BLaER1 treated with 17β-estradiol and CSF1 and Interleukin-3, amounts not matched to agents 10 nM and 100 nM (cell line): ENCODE data around the gene SYT7.

Experiments
- H3K27ac ChIP-seq, 11 experiments: shearing (Covaris generic); formaldehyde crosslinking; 2 replicates each; pipeline ENCODE4 v1.8.1; 2022
- H3K27me3 ChIP-seq, 11 experiments: shearing (Covaris generic); formaldehyde crosslinking; 2 replicates each; pipeline ENCODE4 v1.8.1; 2022
- H3K36me3 ChIP-seq, 11 experiments: shearing (Covaris generic); formaldehyde crosslinking; 2 replicates each; pipeline ENCODE4 v1.8.1; 2022
- H3K4me1 ChIP-seq, 10 experiments: shearing (Covaris generic); formaldehyde crosslinking; 2 replicates each; pipeline ENCODE4 v1.8.1; 2022
- H3K4me2 ChIP-seq, 11 experiments: shearing (Covaris generic); formaldehyde crosslinking; 2 replicates each; pipeline ENCODE4 v1.8.1; 2022
- H3K4me3 ChIP-seq, 10 experiments: shearing (Covaris generic); formaldehyde crosslinking; 2 replicates each; pipeline ENCODE4 v1.8.1; 2022
- H3K9ac ChIP-seq, 11 experiments: shearing (Covaris generic); formaldehyde crosslinking; 2 replicates each; pipeline ENCODE4 v1.8.1; 2022
- H3K9me3 ChIP-seq, 11 experiments: shearing (Covaris generic); formaldehyde crosslinking; replicated peaks in 1 of 11; 2 replicates each; pipeline ENCODE4 v1.8.1; 2022
- H4K20me1 ChIP-seq, 11 experiments: shearing (Covaris generic); formaldehyde crosslinking; 2 replicates each; pipeline ENCODE4 v1.8.1; 2022
- Cebpa-rat ChIP-seq, 11 experiments: shearing (Covaris generic); IDR thresholded peaks; 2 replicates each; pipeline ENCODE4 v1.8.1; 2022

Gene SYT7

DNA sequence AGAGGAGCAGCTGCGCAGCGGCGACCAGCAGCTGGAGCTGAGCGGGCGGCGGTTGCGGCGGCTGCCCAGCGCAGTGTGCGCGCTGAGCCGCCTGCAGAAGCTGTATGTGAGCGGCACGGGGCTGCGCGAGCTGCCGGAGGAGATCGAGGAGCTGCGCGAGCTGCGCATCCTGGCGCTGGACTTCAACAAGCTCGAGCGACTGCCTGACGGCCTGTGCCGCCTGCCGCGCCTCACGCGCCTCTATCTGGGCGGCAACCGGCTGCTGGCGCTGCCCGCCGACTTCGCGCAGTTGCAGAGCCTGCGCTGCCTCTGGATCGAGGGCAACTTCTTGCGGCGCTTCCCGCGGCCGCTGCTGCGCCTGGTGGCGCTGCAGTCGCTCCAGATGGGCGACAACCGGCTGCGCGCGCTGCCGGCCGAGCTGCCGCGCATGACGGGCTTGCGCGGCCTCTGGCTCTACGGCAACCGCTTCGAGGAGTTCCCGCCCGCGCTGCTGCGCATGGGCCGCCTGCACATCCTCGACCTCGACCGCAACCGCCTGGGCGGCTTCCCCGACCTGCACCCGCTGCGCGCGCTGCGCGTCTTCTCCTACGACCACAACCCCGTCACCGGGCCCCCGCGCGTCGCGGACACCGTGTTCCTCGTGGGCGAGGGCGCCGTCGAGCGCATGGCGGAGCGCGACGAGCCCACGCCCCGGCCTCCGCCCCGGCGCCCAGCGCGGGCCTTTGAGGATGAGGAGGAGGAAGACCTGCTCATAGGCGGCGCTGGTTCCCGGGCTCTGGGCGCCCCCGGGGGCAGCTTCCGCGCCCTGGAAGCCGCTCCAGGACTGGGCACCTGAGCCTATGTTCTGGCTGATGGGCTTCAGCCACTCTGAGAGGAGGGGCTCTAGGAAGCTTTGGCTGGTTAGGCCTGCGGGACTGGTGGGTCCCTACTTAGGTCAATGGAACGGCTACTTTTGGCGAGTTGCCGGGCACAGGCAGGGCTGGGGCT is 71.5 kb downstream of the SYT7 start:
- no peaks in the 10 kb centered on the region for H3K9me3 ChIP-seq
- no peak for TF ChIP-seq Cebpa-rat (IDR thresholded peaks at IDR 0.05)
- H3K4me1 ChIP-seq, result peaks cover 34 to 56% (median 52%) of the 10 kb centered on the region in 10 experiments
- peak overlapping the region; percentile 80 to 98 (median 91) for H3K4me2 ChIP-seq
- H4K20me1 ChIP-seq, result peaks cover 0 to 63% (median 18%) of the 10 kb centered on the region in 11 experiments; a peak in 11 of 22 replicates
- peak overlapping the region in 6 of 11 experiments; percentile 6 to 40 (median 18); a peak in 2 of 22 replicates for H3K27ac ChIP-seq
- H3K9ac ChIP-seq, result peak overlapping the region in 8 of 11 experiments; percentile 40 to 68 (median 50); a peak in 13 of 22 replicates
- no peaks in the 10 kb centered on the region for H3K36me3 ChIP-seq
- peak overlapping the region; percentile 40 to 68 (median 56); a peak in 19 of 20 replicates for H3K4me3 ChIP-seq
- peaks cover 57 to 68% (median 60%) of the 10 kb centered on the region in 11 experiments for H3K27me3 ChIP-seq

DNA sequence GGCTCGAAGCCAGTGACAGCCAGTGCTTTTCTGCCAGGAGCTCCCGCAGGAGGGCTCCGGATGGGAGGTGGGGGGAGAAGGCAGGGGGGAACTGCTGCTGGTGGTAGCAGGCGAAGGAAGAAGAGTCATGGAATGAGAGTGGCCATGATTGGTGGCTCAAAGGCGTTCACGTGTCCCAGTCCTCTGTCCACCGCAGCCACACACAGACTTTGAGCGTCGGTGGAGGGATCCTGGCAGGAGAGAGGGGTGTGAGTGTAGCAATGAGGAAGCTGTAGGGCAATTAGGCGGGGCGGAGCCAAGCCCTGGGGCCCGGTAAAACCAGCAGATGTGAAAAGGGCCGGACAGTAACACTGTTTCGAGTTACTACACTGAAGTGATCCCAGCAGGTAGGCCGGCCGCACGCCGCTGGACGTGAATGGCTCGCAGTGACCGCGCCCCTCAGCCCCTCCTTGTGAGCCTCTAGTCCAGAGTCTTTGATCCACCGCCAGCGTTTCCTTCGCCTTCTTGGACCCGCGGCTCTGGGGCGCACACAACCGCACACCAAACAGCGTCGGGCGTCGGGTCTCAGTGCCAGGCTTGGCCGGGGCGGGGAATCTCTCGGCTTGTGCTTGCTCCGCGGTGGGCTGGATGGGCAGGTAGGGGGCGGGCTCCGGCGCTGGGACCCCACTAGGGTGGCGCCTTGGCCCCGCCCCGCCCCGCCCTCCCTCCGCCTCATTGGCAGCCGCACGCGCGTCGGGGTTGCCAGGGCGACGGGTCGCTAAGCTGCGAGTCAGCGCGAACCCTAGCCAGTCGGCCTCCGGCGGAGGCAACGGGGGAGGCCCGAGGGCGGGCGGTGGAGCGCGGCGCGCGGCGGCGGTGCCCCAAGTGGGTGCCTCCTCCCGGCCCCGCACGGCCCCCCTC is 72.7 kb downstream of the SYT7 start, which contains the start of gene LRRC10B:
LRRC10B (plus strand) TSS at position 788 of the 900 bp plus-strand sequence. CDS start 250 bp downstream, outside the sequence.
- Histone ChIP-seq H3K27ac (peak within 1 kb of the TSS in 6 of 11 experiments; percentile 6 to 40 (median 18); a peak in 2 of 22 replicates), H3K4me3 (peak within 1 kb of the TSS; percentile 40 to 68 (median 56)), H3K9me3 (no peaks in the 10 kb centered on the region), H4K20me1 (peaks cover 0 to 53% (median 18%) of the 10 kb centered on the region in 11 experiments; a peak in 11 of 22 replicates), H3K4me1 (peaks cover 34 to 55% (median 50%) of the 10 kb centered on the region in 10 experiments), H3K4me2 (peak within 1 kb of the TSS; percentile 80 to 98 (median 91)), H3K27me3 (peaks cover 57 to 68% (median 60%) of the 10 kb centered on the region in 11 experiments), H3K9ac (peak within 1 kb of the TSS in 9 of 11 experiments; percentile 40 to 68 (median 50); a peak in 14 of 22 replicates), H3K36me3 (no peaks in the 10 kb centered on the region)
- no peak for TF ChIP-seq Cebpa-rat (IDR thresholded peaks at IDR 0.05)

DNA sequence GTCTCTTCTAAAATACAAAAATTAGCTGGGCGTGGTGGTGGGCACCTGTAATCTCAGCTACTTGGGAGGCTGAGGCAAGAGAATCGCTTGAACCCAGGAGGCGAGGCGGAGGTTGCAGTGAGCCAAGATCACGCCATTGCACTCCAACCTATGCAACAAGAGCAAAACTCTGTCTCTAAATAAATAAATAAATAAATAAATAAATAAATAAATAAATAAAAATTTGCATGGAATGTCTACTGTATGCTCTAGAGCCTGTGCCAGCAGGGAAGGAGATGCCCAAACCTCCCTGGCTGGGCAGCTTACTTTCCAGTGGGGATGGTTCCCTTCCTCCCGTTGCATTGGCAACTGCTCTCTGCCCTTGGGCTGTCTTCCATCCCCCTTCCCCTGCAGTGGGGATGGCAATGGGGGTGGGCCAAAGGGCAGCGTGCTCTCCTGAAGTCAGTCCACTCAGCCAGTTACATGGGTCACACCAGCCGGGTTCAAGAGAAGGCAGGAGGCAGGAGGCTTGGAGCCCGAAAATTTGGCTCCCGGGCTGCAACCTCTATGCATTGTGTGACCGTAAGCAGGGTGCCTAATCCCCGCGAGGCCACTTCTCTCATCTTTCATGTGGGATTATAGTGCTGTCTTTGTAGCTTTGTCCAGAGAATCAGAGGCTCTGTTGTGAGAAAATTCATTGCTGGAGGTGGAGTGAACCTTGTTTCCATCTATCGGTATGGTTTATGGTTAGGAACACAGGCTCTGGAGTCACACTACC is 73.7 kb downstream of the SYT7 start:
- H3K36me3 ChIP-seq, result no peaks in the 10 kb centered on the region
- no peaks in the 10 kb centered on the region for H3K9me3 ChIP-seq
- no peak overlapping the region for H3K4me3 ChIP-seq
- no peak overlapping the region for H3K9ac ChIP-seq
- peaks cover 57 to 68% (median 60%) of the 10 kb centered on the region in 11 experiments for H3K27me3 ChIP-seq
- H3K4me2 ChIP-seq, result peak overlapping the region in 1 of 11 experiments; percentile 96; a peak in 1 of 22 replicates
- no peak overlapping the region for H3K27ac ChIP-seq
- TF ChIP-seq Cebpa-rat (IDR thresholded peaks at IDR 0.05), result no peak
- peaks cover 0 to 43% (median 18%) of the 10 kb centered on the region in 11 experiments; a peak in 11 of 22 replicates for H4K20me1 ChIP-seq
- H3K4me1 ChIP-seq, result peaks cover 25 to 51% (median 40%) of the 10 kb centered on the region in 10 experiments

DNA sequence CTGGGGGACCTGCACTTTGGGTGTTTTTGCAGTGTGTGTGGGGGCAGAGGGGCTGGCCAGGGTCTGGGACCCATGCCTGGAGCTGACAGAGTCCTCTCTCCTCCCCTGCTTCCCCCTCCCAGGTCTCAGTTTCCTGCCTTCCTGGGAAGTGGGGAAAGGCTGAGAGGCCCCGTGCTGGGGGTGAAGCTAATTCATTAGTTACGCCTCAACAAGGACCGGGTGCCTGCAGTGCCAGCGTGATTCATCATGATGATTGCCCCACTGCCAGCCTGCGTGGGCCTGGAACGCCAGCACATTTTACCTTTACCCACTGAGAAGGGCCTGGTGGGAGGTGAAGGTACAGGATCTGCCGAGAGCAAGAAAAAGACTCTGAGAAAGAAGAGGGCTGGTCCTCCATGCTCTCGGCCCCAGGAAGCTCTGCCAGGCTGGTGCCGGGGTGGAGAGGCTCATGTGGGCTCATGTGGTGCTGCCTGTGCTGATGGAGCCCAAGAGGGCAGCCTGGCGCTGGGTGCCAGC is 75.2 kb downstream of the SYT7 start:
- H3K4me1 ChIP-seq, result peaks cover 14 to 37% (median 25%) of the 10 kb centered on the region in 10 experiments
- peaks cover 49 to 62% (median 57%) of the 10 kb centered on the region in 11 experiments for H3K27me3 ChIP-seq
- H3K27ac ChIP-seq, result no peak overlapping the region
- H3K9me3 ChIP-seq, result no peaks in the 10 kb centered on the region
- H4K20me1 ChIP-seq, result peaks cover 0 to 38% (median 18%) of the 10 kb centered on the region in 11 experiments; a peak in 11 of 22 replicates
- no peaks in the 10 kb centered on the region for H3K36me3 ChIP-seq
- TF ChIP-seq Cebpa-rat (IDR thresholded peaks at IDR 0.05), result no peak
- no peak overlapping the region for H3K4me3 ChIP-seq
- H3K9ac ChIP-seq, result no peak overlapping the region
- H3K4me2 ChIP-seq, result no peak overlapping the region

DNA sequence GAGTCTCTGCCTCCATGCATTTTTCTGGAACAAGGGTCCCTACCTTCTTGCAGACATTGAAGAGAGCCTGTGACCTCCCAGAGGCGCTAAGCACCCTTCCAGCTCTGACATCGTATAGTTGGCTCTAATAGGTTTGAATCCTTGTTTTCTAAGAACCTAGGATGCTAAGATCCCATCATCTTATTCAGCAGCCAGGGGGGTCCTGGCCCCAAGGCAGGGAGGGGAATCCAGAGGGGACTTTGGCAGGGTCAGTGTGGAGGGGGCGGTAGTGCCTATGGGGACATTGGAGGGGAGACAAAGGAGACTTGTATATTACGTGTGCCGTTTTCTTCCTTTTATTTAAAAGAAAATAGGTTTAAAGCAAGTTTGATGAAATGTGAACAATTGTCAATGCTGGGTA is 75.8 kb downstream of the SYT7 start:
- no peak overlapping the region for H3K4me3 ChIP-seq
- no peak overlapping the region for H3K4me2 ChIP-seq
- no peak for TF ChIP-seq Cebpa-rat (IDR thresholded peaks at IDR 0.05)
- peaks cover 0 to 33% (median 12%) of the 10 kb centered on the region in 11 experiments; a peak in 11 of 22 replicates for H4K20me1 ChIP-seq
- no peak overlapping the region for H3K27ac ChIP-seq
- H3K9me3 ChIP-seq, result no peaks in the 10 kb centered on the region
- H3K27me3 ChIP-seq, result peaks cover 43 to 56% (median 53%) of the 10 kb centered on the region in 11 experiments
- no peaks in the 10 kb centered on the region for H3K36me3 ChIP-seq
- H3K4me1 ChIP-seq, result peaks cover 11 to 31% (median 19%) of the 10 kb centered on the region in 10 experiments
- H3K9ac ChIP-seq, result no peak overlapping the region

DNA sequence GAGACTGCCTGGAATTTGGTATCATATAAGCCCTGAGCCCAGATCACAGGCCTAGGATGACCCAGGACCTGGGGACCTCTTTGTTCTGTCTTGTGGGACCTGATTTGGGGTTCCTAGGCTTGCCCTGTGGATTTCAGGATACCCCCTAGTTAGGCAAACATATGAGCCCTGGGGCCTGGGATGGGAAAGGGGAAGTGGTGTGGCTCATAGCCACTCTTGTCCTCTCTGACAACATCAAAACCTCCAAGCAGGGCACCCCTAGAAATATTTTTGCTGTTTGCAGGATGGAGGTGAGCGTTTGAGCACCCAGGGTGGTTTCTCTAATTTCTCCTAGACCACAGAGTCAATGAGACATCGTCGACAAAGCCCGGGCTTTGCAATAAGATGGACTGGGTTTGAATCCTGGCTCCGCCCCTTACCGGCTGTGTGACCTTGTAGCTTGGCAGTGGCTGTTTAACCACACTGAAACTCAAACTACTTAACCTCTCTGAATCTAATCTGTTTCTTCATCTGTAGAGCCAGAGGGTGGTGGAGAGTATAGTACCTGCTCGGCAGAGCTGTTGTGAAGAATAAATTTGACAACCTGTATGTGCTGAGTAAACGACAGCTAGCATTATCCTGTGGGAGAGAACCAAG is 77.6 kb downstream of the SYT7 start:
- H3K9ac ChIP-seq, result no peak overlapping the region
- H3K27me3 ChIP-seq, result peaks cover 28 to 38% (median 34%) of the 10 kb centered on the region in 11 experiments
- H3K4me2 ChIP-seq, result 0 out of 22 replicates have a peak overlapping the region, but pooled peaks of 1 of the 11 experiments have one; percentile 6
- TF ChIP-seq Cebpa-rat (IDR thresholded peaks at IDR 0.05), result no peak
- H3K9me3 ChIP-seq, result no peaks in the 10 kb centered on the region
- H3K4me3 ChIP-seq, result no peak overlapping the region
- H3K27ac ChIP-seq, result no peak overlapping the region
- peaks cover 6 to 25% (median 10%) of the 10 kb centered on the region in 10 experiments; a peak in 17 of 20 replicates for H3K4me1 ChIP-seq
- H4K20me1 ChIP-seq, result peaks cover 0 to 23% (median 10%) of the 10 kb centered on the region in 11 experiments; a peak in 10 of 22 replicates
- H3K36me3 ChIP-seq, result no peaks in the 10 kb centered on the region

DNA sequence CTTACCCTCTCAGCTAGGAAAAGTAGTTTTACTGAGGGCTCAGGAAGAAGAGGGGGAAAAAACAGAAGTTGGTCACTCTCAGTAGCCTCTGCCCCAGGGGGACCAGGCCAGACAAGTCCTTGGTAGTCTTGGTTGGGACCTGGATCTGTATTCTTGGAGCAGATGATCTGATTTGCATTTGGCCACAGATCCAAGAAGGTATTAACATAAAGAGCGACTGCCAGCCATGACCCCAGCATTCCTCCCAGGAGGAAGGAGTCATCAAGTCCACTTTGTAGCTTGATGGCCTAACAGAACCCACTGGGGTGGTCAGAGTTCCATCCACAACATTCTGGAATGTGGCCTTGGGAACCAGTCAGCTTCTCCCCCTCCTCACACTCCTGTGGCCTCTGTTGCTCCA is 78.4 kb downstream of the SYT7 start:
- Histone ChIP-seq H3K4me3 (no peak overlapping the region), H3K27ac (no peak overlapping the region), H3K4me2 (no peak overlapping the region), H3K9ac (no peak overlapping the region), H3K4me1 (peaks cover 0 to 21% (median 3%) of the 10 kb centered on the region in 10 experiments; a peak in 9 of 20 replicates), H3K9me3 (no peaks in the 10 kb centered on the region), H3K27me3 (peaks cover 21 to 30% (median 27%) of the 10 kb centered on the region in 11 experiments), H4K20me1 (peaks cover 0 to 16% (median 4%) of the 10 kb centered on the region in 11 experiments; a peak in 9 of 22 replicates), H3K36me3 (no peaks in the 10 kb centered on the region)
- TF ChIP-seq Cebpa-rat (IDR thresholded peaks at IDR 0.05), result no peak
